ENCODE measurements around the gene SNX30. TPM values are rescaled to one million over a fixed set of nuclear protein-coding genes. Genes with fewer than 3 reads are reported as not detected.
"Not testable (repeated sequence)": the region's sequence is repeated elsewhere in the genome, so short reads cannot be mapped to it uniquely, and the experiment has no call there.

Gene SNX30
- total RNA-seq, result 20.4 TPM

- Histone ChIP-seq H3K4me1 (ENCODE audit: insufficient read depth, low read length) (peaks cover 49% of the 10 kb centered on the region), H3K4me3 (ENCODE audit: low read length) (peak within 1 kb of the TSS; percentile 66), H3K27me3 (ENCODE audit: insufficient read depth, low read length) (no peaks in the 10 kb centered on the region), H3K9me3 (ENCODE audit: low read depth, low read length) (no peaks in the 10 kb centered on the region)
Measured at GRCh38 chr9:112750016-112750763, at the start of gene SNX30. SNX30 (plus strand) TSS chr9:112750760; CDS start chr9:112751002, 242 bp downstream.

DNA sequence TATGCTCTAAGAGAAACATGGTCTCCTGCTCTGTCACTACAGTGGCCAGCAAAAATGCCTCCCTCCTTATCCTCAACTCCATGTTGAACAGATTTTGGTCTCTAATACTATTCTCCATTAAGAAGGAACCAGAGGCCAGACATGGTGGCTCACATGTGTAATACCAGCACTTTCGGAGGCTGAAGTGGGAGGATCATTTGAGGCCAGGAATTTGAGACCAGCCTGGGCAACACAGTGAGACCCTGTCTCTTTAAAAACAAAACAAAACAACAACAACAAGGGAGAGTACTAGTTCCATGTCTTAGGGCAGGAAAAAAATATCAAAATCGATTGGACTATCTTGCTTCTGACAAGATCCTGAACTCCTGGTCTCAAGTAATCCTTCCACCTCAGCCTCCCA is 47.3 kb upstream of the SNX30 start:
- Histone ChIP-seq H3K4me1 (ENCODE audit: insufficient read depth, low read length) (no peaks in the 10 kb centered on the region), H3K9me3 (ENCODE audit: low read depth, low read length) (no peaks in the 10 kb centered on the region), H3K27me3 (ENCODE audit: insufficient read depth, low read length) (no peaks in the 10 kb centered on the region), H3K4me3 (ENCODE audit: low read length) (no peak overlapping the region)

- no peaks in the 10 kb centered on the region for H3K4me1 ChIP-seq (ENCODE audit: insufficient read depth, low read length)
- H3K9me3 ChIP-seq (ENCODE audit: low read depth, low read length), result no peaks in the 10 kb centered on the region
- H3K4me3 ChIP-seq (ENCODE audit: low read length), result no peak overlapping the region
Measured at GRCh38 chr9:112705768-112706427, 44.7 kb upstream of the SNX30 start.

GRCh38 chr9:112711050-112711689 is 39.4 kb upstream of the SNX30 start:
- no peak overlapping the region for H3K4me3 ChIP-seq (ENCODE audit: low read length)
- H3K27me3 ChIP-seq (ENCODE audit: insufficient read depth, low read length), result no peaks in the 10 kb centered on the region
- H3K4me1 ChIP-seq (ENCODE audit: insufficient read depth, low read length), result no peaks in the 10 kb centered on the region
- no peaks in the 10 kb centered on the region for H3K9me3 ChIP-seq (ENCODE audit: low read depth, low read length)

More at GRCh38 chr9:112705768-112706427, 44.7 kb upstream of the SNX30 start:
- no peaks in the 10 kb centered on the region for H3K27me3 ChIP-seq (ENCODE audit: insufficient read depth, low read length)

DNA sequence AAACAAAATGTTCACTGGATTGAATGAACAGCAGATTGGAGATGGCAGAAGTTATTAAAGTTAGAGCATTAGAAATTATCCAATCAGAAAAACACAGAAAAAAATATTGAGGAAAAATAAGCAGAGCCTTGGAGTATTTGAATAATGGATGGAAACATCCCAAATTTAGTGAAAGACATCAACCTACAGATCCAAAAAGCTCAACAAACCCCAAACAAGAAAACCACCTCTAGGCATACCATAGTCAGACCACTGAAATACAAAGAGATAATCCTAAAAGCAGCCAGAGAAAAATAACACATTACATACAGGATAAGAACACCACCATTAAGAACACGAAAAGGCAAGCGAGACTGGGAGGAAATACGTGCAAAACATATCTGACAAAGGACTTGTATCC is 37.9 kb upstream of the SNX30 start:
- Histone ChIP-seq H3K4me1 (ENCODE audit: insufficient read depth, low read length) (peaks cover 12% of the 10 kb centered on the region), H3K27me3 (ENCODE audit: insufficient read depth, low read length) (no peaks in the 10 kb centered on the region), H3K9me3 (ENCODE audit: low read depth, low read length) (no peaks in the 10 kb centered on the region), H3K4me3 (ENCODE audit: low read length) (no peak overlapping the region)

- no peaks in the 10 kb centered on the region for H3K27me3 ChIP-seq (ENCODE audit: insufficient read depth, low read length)
- H3K4me3 ChIP-seq (ENCODE audit: low read length), result peak within 1 kb of the TSS; percentile 95
- H3K4me1 ChIP-seq (ENCODE audit: insufficient read depth, low read length), result peaks cover 17% of the 10 kb centered on the region
- no peaks in the 10 kb centered on the region for H3K9me3 ChIP-seq (ENCODE audit: low read depth, low read length)
Measured at GRCh38 chr9:112717661-112718331, 32.8 kb upstream of the SNX30 start, which contains the start of gene INIP. INIP (minus strand) TSS chr9:112718117; CDS start chr9:112716485, 1,632 bp downstream.

- H3K9me3 ChIP-seq (ENCODE audit: low read depth, low read length), result no peaks in the 10 kb centered on the region
- no peak overlapping the region for H3K4me3 ChIP-seq (ENCODE audit: low read length)
- no peaks in the 10 kb centered on the region for H3K27me3 ChIP-seq (ENCODE audit: insufficient read depth, low read length)
- H3K4me1 ChIP-seq (ENCODE audit: insufficient read depth, low read length), result peaks cover 17% of the 10 kb centered on the region
Measured at GRCh38 chr9:112719241-112719691, 31.3 kb upstream of the SNX30 start.

- Histone ChIP-seq H3K9me3 (ENCODE audit: low read depth, low read length) (no peaks in the 10 kb centered on the region), H3K4me1 (ENCODE audit: insufficient read depth, low read length) (peaks cover 17% of the 10 kb centered on the region), H3K4me3 (ENCODE audit: low read length) (no peak overlapping the region), H3K27me3 (ENCODE audit: insufficient read depth, low read length) (no peaks in the 10 kb centered on the region)
Measured at GRCh38 chr9:112719696-112720095, 30.9 kb upstream of the SNX30 start.

DNA sequence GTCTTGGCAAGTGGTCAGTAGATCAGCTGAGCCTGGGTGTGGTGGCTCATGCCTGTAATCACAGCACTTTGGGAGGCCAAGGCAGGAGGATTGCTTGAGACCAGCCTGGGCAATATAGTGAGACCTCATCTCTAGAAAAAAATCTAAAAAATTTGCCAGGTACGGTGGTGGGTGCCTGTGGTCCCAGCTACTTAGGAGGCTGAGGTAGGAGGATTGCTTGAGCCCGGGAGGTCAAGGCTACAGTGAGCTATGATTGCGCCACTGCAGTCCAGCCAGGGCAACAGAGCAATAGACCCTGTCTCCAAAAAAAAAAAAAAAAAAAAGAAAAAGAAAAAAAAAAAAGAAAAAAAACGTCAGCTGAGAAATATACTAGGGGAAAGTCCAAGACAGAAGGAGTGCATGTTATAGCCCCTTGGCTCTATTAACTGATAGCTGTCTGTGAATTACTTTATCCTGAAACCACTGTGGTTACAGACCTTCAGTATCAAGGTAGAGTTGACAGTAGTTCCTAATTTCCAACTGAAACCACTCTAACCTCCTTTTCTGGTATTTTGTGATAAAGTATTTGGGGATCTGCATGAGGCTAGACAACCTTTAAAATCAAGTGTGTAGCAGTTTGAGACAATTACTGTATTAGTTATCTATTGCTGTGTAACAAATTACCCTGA is 30.3 kb upstream of the SNX30 start:
- Histone ChIP-seq H3K9me3 (ENCODE audit: low read depth, low read length) (no peaks in the 10 kb centered on the region), H3K4me1 (ENCODE audit: insufficient read depth, low read length) (peaks cover 17% of the 10 kb centered on the region), H3K27me3 (ENCODE audit: insufficient read depth, low read length) (no peaks in the 10 kb centered on the region), H3K4me3 (ENCODE audit: low read length) (no peak overlapping the region)

DNA sequence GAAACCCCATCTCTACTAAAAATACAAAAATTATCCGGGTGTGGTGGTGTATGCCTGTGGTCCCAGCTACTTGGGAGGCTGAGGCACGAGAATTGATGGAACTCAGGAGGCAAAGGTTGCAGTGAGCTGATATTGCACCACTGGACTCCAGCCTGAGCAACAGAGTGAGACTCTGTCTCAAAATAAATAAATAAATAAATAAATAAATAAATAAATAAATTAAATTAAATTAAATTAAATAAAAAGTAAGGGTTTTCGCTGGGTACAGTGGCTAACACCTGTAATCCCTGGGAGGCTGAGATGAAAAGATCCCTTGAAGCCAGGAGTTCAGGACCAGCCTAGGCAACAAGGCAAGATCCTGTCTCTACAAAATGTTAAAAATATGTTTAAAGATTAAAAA is 27.8 kb upstream of the SNX30 start:
- not testable (repeated sequence) for H3K27me3 ChIP-seq (ENCODE audit: insufficient read depth, low read length); H3K9me3 ChIP-seq (ENCODE audit: low read depth, low read length); H3K4me3 ChIP-seq (ENCODE audit: low read length)
- peaks cover 30% of the 10 kb centered on the region for H3K4me1 ChIP-seq (ENCODE audit: insufficient read depth, low read length)

GRCh38 chr9:112725961-112726360 is 24.6 kb upstream of the SNX30 start:
- H3K4me3 ChIP-seq (ENCODE audit: low read length), result no peak overlapping the region
- peaks cover 27% of the 10 kb centered on the region for H3K4me1 ChIP-seq (ENCODE audit: insufficient read depth, low read length)
- no peaks in the 10 kb centered on the region for H3K27me3 ChIP-seq (ENCODE audit: insufficient read depth, low read length)
- H3K9me3 ChIP-seq (ENCODE audit: low read depth, low read length), result no peaks in the 10 kb centered on the region

DNA sequence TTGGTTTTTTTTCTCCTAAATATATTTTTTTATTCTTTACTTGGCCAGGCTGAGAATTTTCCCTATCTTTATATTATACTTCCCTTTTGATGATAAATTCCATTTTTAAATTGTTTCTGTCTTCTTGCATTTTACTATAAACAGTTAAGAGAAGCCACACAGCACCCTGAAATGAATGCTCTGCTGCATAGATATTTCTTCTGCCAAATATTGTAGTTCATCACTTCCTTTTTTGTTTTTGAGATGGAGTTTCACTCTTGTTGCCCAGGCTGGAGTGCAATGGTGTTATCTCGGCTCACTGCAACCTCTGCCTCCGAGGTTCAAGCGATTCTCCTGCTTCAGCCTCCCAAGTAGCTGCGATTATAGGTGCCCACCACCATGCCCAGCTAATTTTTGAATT is 24.1 kb upstream of the SNX30 start:
- Histone ChIP-seq H3K9me3 (ENCODE audit: low read depth, low read length) (no peaks in the 10 kb centered on the region), H3K4me1 (ENCODE audit: insufficient read depth, low read length) (peaks cover 27% of the 10 kb centered on the region), H3K4me3 (ENCODE audit: low read length) (no peak overlapping the region), H3K27me3 (ENCODE audit: insufficient read depth, low read length) (no peaks in the 10 kb centered on the region)

GRCh38 chr9:112728401-112728800 is 22.2 kb upstream of the SNX30 start:
- Histone ChIP-seq H3K4me1 (ENCODE audit: insufficient read depth, low read length) (peaks cover 27% of the 10 kb centered on the region), H3K9me3 (ENCODE audit: low read depth, low read length) (no peaks in the 10 kb centered on the region), H3K27me3 (ENCODE audit: insufficient read depth, low read length) (no peaks in the 10 kb centered on the region), H3K4me3 (ENCODE audit: low read length) (no peak overlapping the region)

- H3K4me1 ChIP-seq (ENCODE audit: insufficient read depth, low read length), result peaks cover 10% of the 10 kb centered on the region
- H3K27me3 ChIP-seq (ENCODE audit: insufficient read depth, low read length), result no peaks in the 10 kb centered on the region
- no peaks in the 10 kb centered on the region for H3K9me3 ChIP-seq (ENCODE audit: low read depth, low read length)
- no peak overlapping the region for H3K4me3 ChIP-seq (ENCODE audit: low read length)
Measured at GRCh38 chr9:112731971-112732370, 18.6 kb upstream of the SNX30 start.
